Thyroid gland (tissue), 4 donors: ENCODE data around the gene PHF21A. TPM values are rescaled to one million over a fixed set of nuclear protein-coding genes. Genes with fewer than 3 reads are reported as not detected.
"Not testable (repeated sequence)": the region's sequence is repeated elsewhere in the genome, so short reads cannot be mapped to it uniquely, and the experiment has no call there.

Experiments
- DNase-seq, 2 donors: peaks; one replicate each; pipeline ENCODE4 v3.0.0-alpha.2; 2019
- H3K27ac ChIP-seq, 3 donors: fragments of 200-600 bp; sonication (generic); 1 replicate in 2 of 3; 2 replicates in 1 of 3; pipeline ENCODE4 v1.5.1; 2016 to 2019; ENCODE audit warnings: mild to moderate bottlenecking in 1 of 3, moderate library complexity in 1 of 3
- H3K27me3 ChIP-seq: fragments of 200-600 bp; sonication (generic); one replicate; pipeline ENCODE4 v1.5.1; 2019
- H3K36me3 ChIP-seq, 2 donors: fragments of 200-600 bp; sonication (generic); one replicate each; pipeline ENCODE4 v1.5.1; 2016 to 2019
- H3K4me1 ChIP-seq, 2 donors: fragments of 200-600 bp; sonication (generic); one replicate each; pipeline ENCODE4 v1.5.1; 2017 to 2019
- H3K4me3 ChIP-seq, 3 donors: fragments of 200-600 bp; sonication (generic); replicated peaks in 1 of 3; 1 replicate in 2 of 3; 2 replicates in 1 of 3; pipeline ENCODE4 v1.5.1; 2016; ENCODE audit warnings: mild to moderate bottlenecking in 1 of 3
- H3K9me3 ChIP-seq: fragments of 200-600 bp; sonication (generic); one replicate; pipeline ENCODE4 v1.5.1; 2017
- CTCF ChIP-seq, 6 experiments: fragments of 200-600 bp in 3 of 6; fragments of 450-650 bp in 3 of 6; sonication (generic) in 3 of 6; IDR thresholded peaks; one replicate each; pipeline ENCODE4 v1.5.1; 2016 to 2019; ENCODE audit warnings: antibody characterized with exemption in 6 of 6, mild to moderate bottlenecking in 2 of 6, inconsistent platforms in 1 of 6, moderate library complexity in 1 of 6
- POLR2A ChIP-seq, 2 donors: fragments of 450-650 bp; IDR thresholded peaks; one replicate each; pipeline ENCODE4 v1.6.1; 2017; ENCODE audit warnings: antibody characterized with exemption in 2 of 2, mild to moderate bottlenecking in 2 of 2, moderate library complexity in 1 of 2
- WGBS, 2 donors: methylation state at CpG; one replicate each; pipeline ENCODE4 v1.1.5; 2017; 5-methylcytosine and 5-hydroxymethylcytosine counted together
- intact Hi-C: fragments of 100-400 bp; cut with DNase I; formaldehyde crosslinking; loops from one replicate; pipeline ENCODE4 v1.15.1; 2023
- total RNA-seq, 4 donors: library from RNA; depleted of rRNA; stranded (reverse); fragments of >200 nt; gene quantifications; one replicate each; pipeline ENCODE4 v1.2.3, GENCODE V29; 2016

PHF21A gene
- total RNA-seq, 4 donors from 2014 or later: 26.2 to 95.7 (median 64.0) TPM

GRCh38 chr11:45909594-45910475 lies 211.4 kb downstream of the PHF21A start:
- 88 to 90% methylated on average over 17 to 27 of the region's 32 CpGs for WGBS, 2 donors
- H3K36me3 ChIP-seq: peaks cover 25 to 38% of the 10 kb centered on the region in 2 donors
- intact Hi-C loops: loop anchor here (10.0 kb wide), 1 partner anchor 105 kb away; the partner anchor contains the start of gene SLC35C1

DNA sequence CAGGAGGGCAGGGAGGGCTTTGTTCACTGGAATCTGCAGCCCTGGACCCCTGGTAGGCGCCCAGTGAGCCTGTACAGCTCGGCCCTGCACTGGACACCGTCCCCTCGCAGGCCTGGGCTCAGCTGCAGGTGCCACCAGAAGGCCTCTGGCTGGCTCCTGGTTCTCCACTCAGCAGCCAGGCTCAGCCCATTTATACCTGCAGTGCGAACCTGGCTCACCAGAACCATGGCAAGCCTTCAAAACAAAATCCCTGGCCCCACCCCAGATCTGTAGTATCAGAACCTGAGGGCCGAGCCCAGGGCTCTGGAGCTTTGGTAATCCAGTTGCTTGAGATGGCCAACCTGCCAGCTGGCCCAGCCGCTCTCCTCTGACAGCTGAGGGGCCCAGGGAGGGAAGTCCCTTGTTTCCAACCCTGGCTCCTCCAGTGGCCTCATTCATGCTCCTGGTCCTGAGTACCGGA lies 213.3 kb downstream of the PHF21A start:
- Histone ChIP-seq H3K4me1 (no peaks in the 10 kb centered on the region), H3K27me3 (no peaks in the 10 kb centered on the region), H3K27ac (no peak overlapping the region), H3K36me3 (peaks cover 8 to 23% of the 10 kb centered on the region in 2 donors), H3K9me3 (no peaks in the 10 kb centered on the region), H3K4me3 (no peak overlapping the region)
- 50 to 88% methylated on average over 3 to 8 of the region's 8 CpGs for whole genome bisulfite sequencing, 2 donors
- intact Hi-C loops: no loop called here
- DNase-seq: no peak
- TF ChIP-seq POLR2A (IDR thresholded peaks at IDR 0.05) (no peak), CTCF (IDR thresholded peaks at IDR 0.05) (no peak)

More at GRCh38 chr11:45909594-45910475, 211.4 kb downstream of the PHF21A start:
- no peak overlapping the region for H3K27ac ChIP-seq
- no peaks in the 10 kb centered on the region for H3K27me3 ChIP-seq
- no peaks in the 10 kb centered on the region for H3K4me1 ChIP-seq
- no peak for TF ChIP-seq POLR2A (IDR thresholded peaks at IDR 0.05)
- TF ChIP-seq CTCF (IDR thresholded peaks at IDR 0.05): no peak
- no peak for DNase-seq
- H3K4me3 ChIP-seq: no peak overlapping the region
- H3K9me3 ChIP-seq: no peaks in the 10 kb centered on the region

DNA sequence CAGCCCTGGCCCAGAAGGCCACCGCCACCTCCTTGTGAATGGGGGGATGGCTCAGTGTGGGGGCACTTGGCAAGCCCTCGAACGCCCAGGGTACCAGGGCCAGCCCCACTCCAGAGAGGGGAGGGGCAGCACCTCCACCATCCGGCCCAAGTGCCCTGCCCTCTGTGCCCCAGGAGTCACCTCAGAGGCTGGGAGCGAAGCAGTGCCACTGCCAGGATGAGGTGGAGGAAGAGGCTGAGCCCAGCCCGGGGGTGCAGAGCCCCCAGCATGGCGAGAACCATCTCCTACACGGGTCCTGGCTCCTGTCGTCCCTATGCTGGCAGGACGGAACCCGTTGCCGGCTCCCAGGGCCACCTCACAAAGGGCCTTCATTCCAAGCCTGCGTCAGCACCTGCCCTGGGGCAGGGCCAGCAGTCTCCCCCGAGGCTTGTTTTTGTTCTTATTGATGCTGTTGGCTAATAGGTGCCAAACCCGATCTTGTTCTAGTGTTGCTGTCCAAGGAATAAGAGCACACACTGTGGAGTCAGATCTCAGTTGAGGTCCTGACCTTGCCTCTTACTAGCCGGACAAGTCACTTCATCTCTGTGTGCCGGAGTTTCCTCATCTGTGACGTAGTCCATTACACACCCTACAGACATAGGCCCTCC lies 214.2 kb downstream of the PHF21A start, which contains the start of gene FREY1:
Gene FREY1, minus strand, starts transcription at position 307 of the 647 bp plus-strand sequence. Its CDS starts 26 bp downstream, at position 281.
- intact Hi-C loops: no loop called here
- Histone ChIP-seq H3K27me3 (no peaks in the 10 kb centered on the region), H3K4me3 (no peak within 1 kb of the TSS), H3K36me3 (peaks cover 6 to 23% of the 10 kb centered on the region in 2 donors), H3K9me3 (no peaks in the 10 kb centered on the region), H3K27ac (no peak within 1 kb of the TSS), H3K4me1 (no peaks in the 10 kb centered on the region)
- TF ChIP-seq POLR2A (IDR thresholded peaks at IDR 0.05) (no peak), CTCF (IDR thresholded peaks at IDR 0.05) (no peak)
- no peak for DNase-seq
- WGBS, 2 donors: 72 to 73% methylated on average over 13 to 18 of the region's 18 CpGs

DNA sequence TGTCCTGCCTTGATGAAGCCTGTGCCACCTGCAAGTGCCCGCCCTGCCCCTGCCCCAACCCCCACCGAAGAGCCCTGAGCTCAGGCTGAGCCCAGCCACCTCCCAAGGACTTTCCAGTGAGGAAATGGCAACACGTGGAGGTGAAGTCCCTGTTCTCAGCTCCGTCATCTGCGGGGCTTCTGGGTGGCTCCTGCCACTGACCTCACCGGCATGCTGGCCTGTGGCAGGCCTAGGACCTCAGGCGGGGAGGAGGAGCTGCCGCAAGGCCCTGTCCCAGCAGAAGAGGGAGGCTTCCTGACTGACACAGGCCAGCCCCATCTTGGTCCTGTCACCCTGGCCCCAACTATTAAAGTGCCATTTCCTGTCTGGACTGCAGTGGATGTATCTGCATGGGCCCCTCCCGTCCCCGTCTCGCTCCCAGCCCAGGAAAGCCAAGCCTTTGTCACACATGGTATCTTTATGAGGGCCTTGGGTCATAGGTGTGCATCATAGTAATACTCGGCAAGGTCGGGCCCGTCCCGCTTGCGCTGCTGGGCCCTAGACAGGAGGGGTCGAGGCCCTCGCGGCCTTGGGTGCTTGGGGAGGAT lies 215.1 kb downstream of the PHF21A start:
- intact Hi-C loops: no loop called here
- no peak for DNase-seq
- H3K9me3 ChIP-seq: no peaks in the 10 kb centered on the region
- H3K27ac ChIP-seq: no peak overlapping the region
- H3K4me3 ChIP-seq: no peak overlapping the region
- no peaks in the 10 kb centered on the region for H3K27me3 ChIP-seq
- H3K4me1 ChIP-seq: peaks cover under 1 to 2% of the 10 kb centered on the region in 2 donors
- H3K36me3 ChIP-seq: peaks cover 6 to 15% of the 10 kb centered on the region in 2 donors
- TF ChIP-seq CTCF (IDR thresholded peaks at IDR 0.05) (no peak), POLR2A (IDR thresholded peaks at IDR 0.05) (no peak)
- WGBS, 2 donors: 74 to 82% methylated on average over 14 to 17 of the region's 19 CpGs

DNA sequence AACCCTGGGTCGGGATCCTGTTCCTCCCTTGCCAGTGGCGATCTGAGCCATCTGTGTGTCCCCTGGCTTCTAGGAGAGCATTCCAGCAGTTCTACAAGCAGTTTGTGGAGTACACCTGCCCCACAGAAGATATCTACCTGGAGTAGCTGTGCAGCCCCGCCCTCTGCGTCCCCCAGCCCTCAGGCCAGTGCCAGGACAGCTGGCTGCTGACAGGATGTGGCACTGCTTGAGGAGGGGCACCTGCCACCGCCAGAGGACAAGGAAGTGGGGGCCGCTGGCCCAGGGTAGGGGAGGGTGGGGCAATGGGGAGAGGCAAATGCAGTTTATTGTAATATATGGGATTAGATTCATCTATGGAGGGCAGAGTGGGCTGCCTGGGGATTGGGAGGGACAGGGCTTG lies 215.7 kb downstream of the PHF21A start:
- H3K4me1 ChIP-seq, H3K27ac ChIP-seq, H3K36me3 ChIP-seq, DNase-seq, H3K9me3 ChIP-seq, H3K4me3 ChIP-seq, intact Hi-C loops, H3K27me3 ChIP-seq: not testable (repeated sequence)
- WGBS, 2 donors: 76 to 80% methylated on average over 1 to 3 of the region's 6 CpGs
